DOHH2 (cell line): ENCODE data around the gene KIAA0930.

Source experiments
- H3F3A ChIP-seq: fragments of 200-600 bp; sonication (generic), shearing (Covaris generic); 2 replicates; pipeline ENCODE4 v1.6.0; 2016; ENCODE audit warnings: antibody characterized with exemption, mild to moderate bottlenecking; ENCODE audit not compliant: control insufficient read depth, insufficient read depth
- H3K27ac ChIP-seq: fragments of 200-600 bp; sonication (generic); 2 replicates; pipeline ENCODE4 v1.5.1; 2014; ENCODE audit warnings: low read depth, mild to moderate bottlenecking, low read length, moderate library complexity
- H3K27me3 ChIP-seq: fragments of 200-600 bp; sonication (generic); 2 replicates; pipeline ENCODE4 v1.6.1; 2014; ENCODE audit warnings: mild to moderate bottlenecking, low read length, mixed read lengths; ENCODE audit not compliant: control insufficient read depth
- H3K36me3 ChIP-seq: fragments of 200-600 bp; sonication (generic); 2 replicates; pipeline ENCODE4 v1.6.1; 2014; ENCODE audit warnings: mild to moderate bottlenecking, low read length, moderate library complexity, mixed read lengths; ENCODE audit not compliant: control insufficient read depth
- H3K4me1 ChIP-seq: fragments of 200-600 bp; sonication (generic); 2 replicates; pipeline ENCODE4 v1.6.1; 2014; ENCODE audit warnings: mild to moderate bottlenecking, low read length, mixed read lengths; ENCODE audit not compliant: control insufficient read depth
- H3K4me2 ChIP-seq: fragments of 200-600 bp; sonication (generic); 2 replicates; pipeline ENCODE4 v1.6.0; 2014; ENCODE audit warnings: mild to moderate bottlenecking, low read length, moderate library complexity
- H3K4me3 ChIP-seq: fragments of 200-600 bp; sonication (generic); 2 replicates; pipeline ENCODE4 v1.5.1; 2014; ENCODE audit warnings: mild to moderate bottlenecking, low read length, mixed read lengths
- H3K79me2 ChIP-seq: fragments of 200-600 bp; sonication (generic); 2 replicates; pipeline ENCODE4 v1.6.1; 2014; ENCODE audit warnings: mild to moderate bottlenecking, low read length, mixed read lengths; ENCODE audit not compliant: control insufficient read depth
- H3K9me2 ChIP-seq: fragments of 200-600 bp; sonication (generic); replicated peaks from 2 replicates; pipeline ENCODE4 v1.6.1; 2014; ENCODE audit warnings: mild to moderate bottlenecking, low read length, mixed read lengths; ENCODE audit not compliant: control insufficient read depth
- H3K9me3 ChIP-seq: fragments of 200-600 bp; sonication (generic); 2 replicates; pipeline ENCODE4 v1.6.1; 2014; ENCODE audit warnings: antibody characterized with exemption, low read length, mixed read lengths; ENCODE audit not compliant: control insufficient read depth, insufficient read depth
- H4K20me1 ChIP-seq: fragments of 200-600 bp; sonication (generic); 2 replicates; pipeline ENCODE4 v1.6.0; 2014; ENCODE audit warnings: low read depth, mild to moderate bottlenecking, antibody characterized with exemption, low read length, moderate library complexity; ENCODE audit not compliant: control insufficient read depth, insufficient read depth
- EZH2phosphoT487 ChIP-seq: fragments of 200-600 bp; sonication (generic); IDR thresholded peaks from 2 replicates; pipeline ENCODE4 v1.6.1; 2017; ENCODE audit warnings: borderline replicate concordance, mild to moderate bottlenecking, antibody characterized with exemption, low read length, moderate library complexity, mixed read lengths
- TF ChIP-seq, protein P1 (sequence below): fragments of 200-600 bp; sonication (generic); IDR thresholded peaks from one replicate; pipeline ENCODE4 v1.5.1; 2014; ENCODE audit warnings: antibody characterized with exemption, mild to moderate bottlenecking, low read depth, low read length; ENCODE audit not compliant: poor library complexity, severe bottlenecking

The KIAA0930 gene

DNA sequence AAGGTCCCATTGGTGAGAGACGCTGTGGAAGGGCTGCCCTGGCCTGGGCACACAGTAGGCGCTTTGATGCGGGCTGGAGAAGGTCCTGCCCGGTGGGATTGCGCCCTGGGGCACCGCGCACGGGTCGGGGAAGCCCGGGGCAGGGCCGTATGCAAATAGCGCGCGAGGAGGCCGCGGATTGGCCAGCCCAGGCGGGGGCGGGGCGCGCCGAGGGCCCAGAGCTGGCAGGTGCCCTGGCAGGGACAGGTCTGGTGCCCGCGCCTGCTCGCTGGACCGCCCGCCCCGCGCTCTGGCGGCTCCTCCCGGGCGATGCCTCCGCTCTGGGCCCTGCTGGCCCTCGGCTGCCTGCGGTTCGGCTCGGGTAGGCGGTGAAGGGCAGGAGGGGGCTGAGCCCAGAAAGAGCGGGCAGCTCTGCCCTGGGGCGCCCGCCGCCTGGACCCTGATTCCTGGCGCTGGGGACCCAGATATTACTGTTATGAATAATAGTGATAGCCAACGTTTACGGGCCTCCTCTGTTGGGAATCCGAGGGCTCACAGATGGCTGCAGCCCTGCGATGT, 44.1 kb upstream of the KIAA0930 start, which contains the start of gene UPK3A:
Gene UPK3A, plus strand, starts transcription at position 245 of the 558 bp plus-strand sequence. Its CDS starts 65 bp downstream, at position 310.
- Histone ChIP-seq H3K4me1 (peaks cover 31% of the 10 kb centered on the region), H3K9me2 (no peaks in the 10 kb centered on the region), H3K27ac (no peak within 1 kb of the TSS)

DNA sequence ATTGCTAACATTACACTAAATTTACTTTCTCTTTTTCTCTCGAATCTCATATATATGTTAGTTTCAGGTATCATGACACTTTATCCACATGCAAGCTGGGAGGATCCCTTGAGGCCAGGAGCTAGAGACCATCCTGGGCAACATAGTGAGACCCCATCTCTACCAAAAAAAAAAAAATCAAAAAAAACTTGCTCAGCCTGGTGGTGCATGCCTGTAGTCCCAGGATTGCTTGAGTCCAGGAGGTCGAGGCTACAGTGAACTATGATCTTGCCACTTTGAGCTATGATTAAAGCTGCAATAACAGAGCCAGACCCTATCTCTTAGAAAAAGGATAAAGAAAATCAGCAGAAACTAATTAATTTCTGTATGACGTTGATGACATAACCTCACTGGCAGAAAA, 40.3 kb upstream of the KIAA0930 start:
- Histone ChIP-seq H3K27me3 (peaks cover 10% of the 10 kb centered on the region), H3K36me3 (no peaks in the 10 kb centered on the region), H3K9me3 (no peaks in the 10 kb centered on the region), H3K4me2 (no peak overlapping the region), H3K79me2 (no peaks in the 10 kb centered on the region), H4K20me1 (no peaks in the 10 kb centered on the region), H3K4me1 (peaks cover 19% of the 10 kb centered on the region), H3K4me3 (no peak overlapping the region), H3F3A (no peaks in the 10 kb centered on the region), H3K9me2 (no peaks in the 10 kb centered on the region), H3K27ac (no peak overlapping the region)
- TF ChIP-seq, protein P1, sequence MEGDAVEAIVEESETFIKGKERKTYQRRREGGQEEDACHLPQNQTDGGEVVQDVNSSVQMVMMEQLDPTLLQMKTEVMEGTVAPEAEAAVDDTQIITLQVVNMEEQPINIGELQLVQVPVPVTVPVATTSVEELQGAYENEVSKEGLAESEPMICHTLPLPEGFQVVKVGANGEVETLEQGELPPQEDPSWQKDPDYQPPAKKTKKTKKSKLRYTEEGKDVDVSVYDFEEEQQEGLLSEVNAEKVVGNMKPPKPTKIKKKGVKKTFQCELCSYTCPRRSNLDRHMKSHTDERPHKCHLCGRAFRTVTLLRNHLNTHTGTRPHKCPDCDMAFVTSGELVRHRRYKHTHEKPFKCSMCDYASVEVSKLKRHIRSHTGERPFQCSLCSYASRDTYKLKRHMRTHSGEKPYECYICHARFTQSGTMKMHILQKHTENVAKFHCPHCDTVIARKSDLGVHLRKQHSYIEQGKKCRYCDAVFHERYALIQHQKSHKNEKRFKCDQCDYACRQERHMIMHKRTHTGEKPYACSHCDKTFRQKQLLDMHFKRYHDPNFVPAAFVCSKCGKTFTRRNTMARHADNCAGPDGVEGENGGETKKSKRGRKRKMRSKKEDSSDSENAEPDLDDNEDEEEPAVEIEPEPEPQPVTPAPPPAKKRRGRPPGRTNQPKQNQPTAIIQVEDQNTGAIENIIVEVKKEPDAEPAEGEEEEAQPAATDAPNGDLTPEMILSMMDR = no peak
- TF ChIP-seq EZH2phosphoT487 = no peak

More for the DNA sequence above, 44.1 kb upstream of the KIAA0930 start, which contains the start of gene UPK3A:
- no peaks in the 10 kb centered on the region for H3K79me2 ChIP-seq
- no peaks in the 10 kb centered on the region for H4K20me1 ChIP-seq
- H3K36me3 ChIP-seq = no peaks in the 10 kb centered on the region
- H3K4me3 ChIP-seq = peak within 1 kb of the TSS; percentile 21
- H3F3A ChIP-seq = no peaks in the 10 kb centered on the region
- H3K27me3 ChIP-seq = peaks cover 10% of the 10 kb centered on the region
- H3K4me2 ChIP-seq = peak within 1 kb of the TSS; percentile 45
- no peaks in the 10 kb centered on the region for H3K9me3 ChIP-seq
- TF ChIP-seq, protein P1 = no peak
- TF ChIP-seq EZH2phosphoT487 = no peak

DNA sequence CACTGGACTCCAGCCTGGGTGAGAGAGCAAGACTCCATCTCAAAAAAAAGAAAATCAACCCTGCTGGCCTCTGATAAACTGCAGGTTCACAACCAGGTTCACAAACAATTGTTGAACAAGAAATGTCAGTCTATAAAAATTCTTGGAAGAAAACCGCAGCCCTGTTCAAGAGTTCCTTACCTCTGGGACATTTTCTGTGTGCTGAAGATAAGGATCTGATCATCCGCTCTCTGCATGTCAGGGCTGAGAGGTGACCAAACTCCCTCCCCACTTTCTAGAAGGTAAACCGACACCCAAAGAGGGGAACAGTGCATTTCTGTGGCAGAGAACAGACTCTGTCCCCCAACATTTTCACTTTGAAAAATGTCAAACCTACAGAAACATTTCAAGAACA, 39.9 kb upstream of the KIAA0930 start:
- H3K4me1 ChIP-seq = peaks cover 19% of the 10 kb centered on the region

More for the DNA sequence above, 39.9 kb upstream of the KIAA0930 start:
- no peaks in the 10 kb centered on the region for H4K20me1 ChIP-seq
- H3K36me3 ChIP-seq = no peaks in the 10 kb centered on the region
- no peaks in the 10 kb centered on the region for H3K79me2 ChIP-seq
- peaks cover 10% of the 10 kb centered on the region for H3K27me3 ChIP-seq
- no peak overlapping the region for H3K4me3 ChIP-seq
- H3K27ac ChIP-seq = no peak overlapping the region
- no peaks in the 10 kb centered on the region for H3F3A ChIP-seq
- no peak for TF ChIP-seq EZH2phosphoT487
- TF ChIP-seq, protein P1 = no peak
- H3K4me2 ChIP-seq = no peak overlapping the region
- H3K9me2 ChIP-seq = no peaks in the 10 kb centered on the region
- no peaks in the 10 kb centered on the region for H3K9me3 ChIP-seq
